Superior temporal gyrus (tissue), 1 donor: ENCODE measurements around the gene TICAM1.

Source experiments
- DNase-seq: peaks from one replicate; pipeline ENCODE4 v3.0.0-alpha.2; 2016; ENCODE audit errors: extremely low spot score

TICAM1 gene

DNA sequence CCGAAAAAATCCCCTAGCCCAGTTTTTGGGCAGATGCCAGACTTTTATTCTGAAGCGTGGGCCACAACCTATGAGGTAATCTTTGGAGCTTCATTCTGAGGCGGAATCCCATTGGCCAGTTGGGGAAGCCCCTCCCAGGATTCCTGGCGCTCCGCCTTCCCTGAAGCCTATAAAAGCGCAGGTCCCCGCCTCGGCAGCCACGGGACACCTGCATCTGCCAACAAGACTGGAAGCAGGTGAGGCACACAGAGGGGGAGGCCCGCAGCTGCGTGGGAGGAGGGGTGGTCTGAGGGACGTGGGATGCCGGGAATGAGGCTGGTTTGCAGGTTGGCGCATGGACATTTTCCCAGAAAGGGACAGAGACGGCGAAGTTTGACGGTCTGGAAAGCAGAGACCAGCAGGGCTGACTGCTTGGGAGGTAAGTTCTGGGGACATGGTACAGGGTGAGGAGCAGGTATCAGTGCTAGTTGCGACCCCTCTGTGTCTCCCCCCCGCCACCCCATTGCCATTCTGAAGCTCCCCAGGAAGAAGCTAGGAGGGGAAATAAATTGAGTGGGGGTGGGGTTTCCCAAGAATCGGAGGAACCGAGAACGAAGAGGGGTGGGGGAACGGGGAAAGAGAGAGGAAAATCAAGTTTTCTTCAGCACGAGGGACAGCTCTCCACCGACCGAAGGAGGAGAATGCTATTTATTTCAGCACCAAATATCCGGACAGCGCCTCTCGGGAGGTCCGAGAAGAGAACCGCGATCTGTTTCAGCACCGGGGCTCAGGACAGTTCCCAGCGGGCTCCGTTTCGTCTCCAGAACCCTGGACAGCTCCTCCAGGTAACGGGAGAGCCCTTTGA lies 62.4 kb downstream of the TICAM1 start:
- DNase-seq: peak; percentile 79
